A549 (cell line): ENCODE data around the gene TMEM175. TPM values are rescaled to one million over a fixed set of nuclear protein-coding genes. Genes with fewer than 3 reads are reported as not detected.

Experiments
- ATAC-seq, 2 experiments: fragments of 200-7000 bp in 1 of 2; fragments of >200 bp in 1 of 2; cut with Nextera tagmentation in 1 of 2; cut with Tn5 transposase in 1 of 2; 3 replicates each; pipeline versions ENCODE4 v1.8.0 to v1.9.1; 2018 to 2020; ENCODE audit warnings: mild to moderate bottlenecking in 1 of 2, moderate library complexity in 1 of 2
- CTCF ChIA-PET: fragments of 300-600 bp; sonication (Branson Sonifier 250); formaldehyde crosslinking; extraction: SDS; loops from one replicate; lab custom pipeline; 2021; ENCODE audit warnings: antibody characterized with exemption, inconsistent platforms; lab: Yijun Ruan, JAX
- POLR2A ChIA-PET: fragments of 350-600 bp; formaldehyde crosslinking; extraction: SDS; loops from one replicate; lab custom pipeline; 2021; ENCODE audit warnings: antibody characterized with exemption, inconsistent platforms; lab: Yijun Ruan, JAX
- DNase-seq, 2 experiments: peaks; one replicate each; pipeline versions ENCODE4 v3.0.0 to v3.0.0-alpha.2; 2011 to 2016; ENCODE audit warnings: low read depth in 1 of 2, low spot score in 1 of 2
- FAIRE-seq: peaks from 2 replicates; lab custom pipeline; 2011; peaks lifted over from hg19 to GRCh38; lab: Jason Lieb, UNC
- H3K27ac ChIP-seq, 2 experiments: fragments of >200 bp; sonication (Bioruptor Twin); formaldehyde crosslinking; 3 replicates each; pipeline ENCODE4 v1.5.1; 2016 to 2017
- H3K4me1 ChIP-seq: fragments of >200 bp; sonication (Bioruptor Twin); formaldehyde crosslinking; 3 replicates; pipeline ENCODE4 v1.6.1; 2016
- H3K4me2 ChIP-seq: fragments of >200 bp; sonication (Bioruptor Twin); formaldehyde crosslinking; 3 replicates; pipeline ENCODE4 v1.6.1; 2016
- H3K4me3 ChIP-seq: fragments of >200 bp; sonication (Bioruptor Twin); formaldehyde crosslinking; 3 replicates; pipeline ENCODE4 v1.5.1; 2016
- H3K9me3 ChIP-seq: fragments of >200 bp; sonication (Bioruptor Twin); formaldehyde crosslinking; 3 replicates; pipeline ENCODE4 v1.6.1; 2016
- CHD2 ChIP-seq: fragments of 150-350 bp; IDR thresholded peaks from 2 replicates; pipeline ENCODE4 v1.6.1; 2014; ENCODE audit warnings: low read length; ENCODE audit not compliant: partially characterized antibody
- EHMT2 ChIP-seq: fragments of 200-600 bp; sonication (generic); IDR thresholded peaks from 2 replicates; pipeline ENCODE4 v1.6.1; 2016; ENCODE audit warnings: antibody characterized with exemption, low read depth, mild to moderate bottlenecking, moderate library complexity
- EP300 ChIP-seq, 2 experiments: fragments of >200 bp; sonication (Bioruptor Twin); formaldehyde crosslinking; IDR thresholded peaks; 2 replicates in 1 of 2; 3 replicates in 1 of 2; pipeline ENCODE4 v1.6.1; 2016 to 2017
- FOXS1 ChIP-seq: fragments of 250-450 bp; sonication (Bioruptor Pico); IDR thresholded peaks from 2 replicates; pipeline ENCODE4 v1.5.0; 2020; ENCODE audit warnings: mild to moderate bottlenecking, moderate library complexity
- HMGXB4 ChIP-seq: fragments of 250-450 bp; sonication (Bioruptor Pico); IDR thresholded peaks from 2 replicates; pipeline ENCODE4 v1.5.0; 2021; ENCODE audit warnings: mild to moderate bottlenecking, moderate library complexity, borderline replicate concordance
- MAFK ChIP-seq: fragments of 450-650 bp; IDR thresholded peaks from 2 replicates; pipeline ENCODE4 v1.6.1; 2014; ENCODE audit not compliant: partially characterized antibody
- NFE2L2 ChIP-seq: fragments of 150-350 bp; conservative IDR thresholded peaks from 2 replicates; pipeline ENCODE4 v1.6.1; 2014; ENCODE audit warnings: low read length
- NPAS2 ChIP-seq: fragments of 250-450 bp; sonication (Bioruptor Pico); IDR thresholded peaks from 2 replicates; pipeline ENCODE4 v1.8.0; 2022; ENCODE audit warnings: mild to moderate bottlenecking, moderate library complexity, borderline replicate concordance
- PBX3 ChIP-seq: IDR thresholded peaks from 2 replicates; pipeline ENCODE4 v1.6.1; 2012
- RAD21 ChIP-seq, 2 experiments: fragments of >200 bp in 1 of 2; sonication (Bioruptor Twin) in 1 of 2; formaldehyde crosslinking in 1 of 2; IDR thresholded peaks in 1 of 2; conservative IDR thresholded peaks in 1 of 2; 2 replicates in 1 of 2; 3 replicates in 1 of 2; pipeline ENCODE4 v1.6.1; 2012 to 2018; ENCODE audit warnings: inconsistent platforms in 1 of 2
- RCOR1 ChIP-seq: fragments of 150-350 bp; IDR thresholded peaks from 2 replicates; pipeline ENCODE4 v1.6.1; 2014; ENCODE audit warnings: antibody characterized with exemption, low read length, low read depth
- REST ChIP-seq: fragments of 200-600 bp; sonication (generic); IDR thresholded peaks from 2 replicates; pipeline ENCODE4 v1.6.1; 2016; ENCODE audit warnings: antibody characterized with exemption, mild to moderate bottlenecking, moderate library complexity
- RFX5 ChIP-seq: fragments of 450-650 bp; IDR thresholded peaks from 2 replicates; pipeline ENCODE4 v1.7.1; 2014; ENCODE audit warnings: antibody characterized with exemption, mild to moderate bottlenecking, moderate library complexity
- SMC3 ChIP-seq: fragments of >200 bp; sonication (Bioruptor Twin); formaldehyde crosslinking; IDR thresholded peaks from 3 replicates; pipeline ENCODE4 v1.6.1; 2018; ENCODE audit warnings: inconsistent platforms
- TFCP2L1 ChIP-seq: fragments of 250-450 bp; sonication (Bioruptor Pico); IDR thresholded peaks from 2 replicates; pipeline ENCODE4 v1.5.0; 2021; ENCODE audit warnings: mild to moderate bottlenecking
- ZFP36 ChIP-seq: fragments of 450-650 bp; IDR thresholded peaks from 2 replicates; pipeline ENCODE4 v1.6.1; 2014; ENCODE audit warnings: borderline replicate concordance; ENCODE audit not compliant: partially characterized antibody
- ZNF302 ChIP-seq: fragments of 250-450 bp; sonication (Bioruptor Pico); IDR thresholded peaks from 2 replicates; pipeline ENCODE4 v1.9.0; 2021; ENCODE audit warnings: inconsistent platforms, mild to moderate bottlenecking, moderate library complexity
- WGBS: methylation state at CpG from one replicate; pipeline ENCODE4 v1.1.6; 2017; ENCODE audit errors: missing lambda C conversion rate; 5-methylcytosine and 5-hydroxymethylcytosine counted together
- polyA plus RNA-seq, 4 experiments: library from polyadenylated mRNA; depleted of rRNA in 3 of 4; stranded (reverse); fragments of >200 nt; fragmentation: RNase III in 1 of 4; extraction: RNeasy Plus Mini Kit Qiagen cat#74134 plus additional on column Dnase treatment in 1 of 4; gene quantifications; 2 replicates in 3 of 4; 3 replicates in 1 of 4; pipeline ENCODE4 v1.2.3, GENCODE V29; 2011 to 2017
- TF ChIP-seq, protein P1 (sequence below): IDR thresholded peaks from 2 replicates; pipeline ENCODE4 v1.6.1; 2012

TMEM175 gene
- polyA plus RNA-seq, 2 of the 4 experiments (the other 2 are of a cell fraction): 15.7 to 19.4 TPM

- TF ChIP-seq RFX5 (no peak), HMGXB4 (no peak), REST (no peak), CHD2 (no peak), NFE2L2 (no peak), ZNF302 (CRISPR knock-in tag) (no peak), MAFK (no peak), EHMT2 (no peak), TFCP2L1 (CRISPR knock-in tag) (no peak), PBX3 (no peak), SMC3 (no peak)
- TF ChIP-seq, protein P1, sequence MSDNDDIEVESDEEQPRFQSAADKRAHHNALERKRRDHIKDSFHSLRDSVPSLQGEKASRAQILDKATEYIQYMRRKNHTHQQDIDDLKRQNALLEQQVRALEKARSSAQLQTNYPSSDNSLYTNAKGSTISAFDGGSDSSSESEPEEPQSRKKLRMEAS: no peak
- FAIRE-seq (no peak), DNase-seq (no peak), ATAC-seq (no peak)
- ChIA-PET CTCF (no interaction called here), POLR2A (no interaction called here)
- no peak overlapping the region for H3K27ac ChIP-seq
- no peaks in the 10 kb centered on the region for H3K9me3 ChIP-seq
- no peak overlapping the region for H3K4me3 ChIP-seq
- no peaks in the 10 kb centered on the region for H3K4me1 ChIP-seq
- no peak overlapping the region for H3K4me2 ChIP-seq
- WGBS: 70% methylated on average over 6 of the region's 7 CpGs
These were observed 18.9 kb downstream of the TMEM175 start for GRCh38 chr4:951186-951585.

- H3K27ac ChIP-seq: no peak overlapping the region
- no peaks in the 10 kb centered on the region for H3K4me1 ChIP-seq
- H3K9me3 ChIP-seq: no peaks in the 10 kb centered on the region
- H3K4me3 ChIP-seq: no peak overlapping the region
- no peak for FAIRE-seq
- CTCF ChIA-PET: no interaction called here
- WGBS: 84% methylated on average over 11 of the region's 23 CpGs
- ATAC-seq: no peak
- POLR2A ChIA-PET: no interaction called here
- DNase-seq: no peak
- TF ChIP-seq FOXS1: no peak
- TF ChIP-seq, all 56 proteins: peak for 0
- H3K4me2 ChIP-seq: no peak overlapping the region
These were observed 19.6 kb downstream of the TMEM175 start for GRCh38 chr4:951594-952468.

DNA sequence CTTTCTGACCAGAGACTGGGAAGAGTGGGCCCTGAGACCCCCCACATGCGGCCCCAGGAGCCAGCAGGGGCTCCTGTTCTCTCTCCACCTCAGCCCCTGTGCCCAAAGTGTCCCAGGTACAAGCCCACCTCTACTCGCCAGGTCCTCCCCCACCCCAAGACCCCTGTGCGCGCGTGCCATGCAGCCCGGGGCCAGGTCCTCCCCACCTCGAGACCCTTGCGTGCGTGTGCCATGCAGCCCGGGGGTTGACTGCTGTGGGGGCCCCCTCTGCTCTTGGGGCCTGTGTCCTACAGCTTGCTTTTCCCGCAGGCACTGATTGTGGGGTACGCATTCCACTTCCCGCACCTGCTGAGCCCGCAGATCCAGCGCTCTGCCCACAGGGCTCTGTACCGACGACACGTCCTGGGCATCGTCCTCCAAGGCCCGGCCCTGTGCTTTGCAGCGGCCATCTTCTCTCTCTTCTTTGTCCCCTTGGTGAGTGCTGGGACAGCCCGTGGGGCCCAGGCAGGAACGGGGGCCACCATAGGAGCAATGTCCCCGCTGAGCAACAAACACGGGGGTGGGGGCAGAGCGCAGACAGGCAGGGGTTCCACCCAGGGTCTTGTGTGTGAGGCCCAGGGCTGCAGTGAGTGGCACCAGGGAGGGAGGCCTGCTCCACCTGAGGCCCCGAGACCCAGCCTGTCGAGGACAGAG lies 20.8 kb downstream of the TMEM175 start:
- H3K27ac ChIP-seq: no peak overlapping the region
- no peak for ATAC-seq
- no peak for TF ChIP-seq PBX3
- TF ChIP-seq RCOR1: no peak
- no peak for TF ChIP-seq REST
- TF ChIP-seq ZFP36: no peak
- TF ChIP-seq EP300 (IDR thresholded peaks at IDR 0.05): no peak
- TF ChIP-seq NPAS2 (CRISPR knock-in tag): no peak
- no peak for TF ChIP-seq RAD21 (conservative IDR thresholded peaks at IDR 0.05 in 1 of 2, IDR thresholded peaks at IDR 0.05 in 1 of 2)
- TF ChIP-seq, all 56 proteins: peak for 0
- DNase-seq (no peak), FAIRE-seq (no peak)
- H3K4me1 ChIP-seq: no peaks in the 10 kb centered on the region
- H3K9me3 ChIP-seq: no peaks in the 10 kb centered on the region
- no peak overlapping the region for H3K4me2 ChIP-seq
- POLR2A ChIA-PET: no interaction called here
- H3K4me3 ChIP-seq: no peak overlapping the region
- CTCF ChIA-PET: no interaction called here
- WGBS: 86% methylated on average over 17 of the region's 28 CpGs
